Endodermal cell (in vitro differentiated cells): ENCODE data around the gene SLAMF1. TPM values are rescaled to one million over a fixed set of nuclear protein-coding genes. Genes with fewer than 3 reads are reported as not detected.

Experiments
- DNase-seq: peaks from one replicate; pipeline ENCODE4 v3.0.0-alpha.2; 2017
- H3K27ac ChIP-seq: 2 replicates; pipeline ENCODE4 v1.5.1; 2013; ENCODE audit warnings: mild to moderate bottlenecking, low read depth, low read length, moderate library complexity
- H3K27me3 ChIP-seq: 2 replicates; pipeline ENCODE4 v1.6.1; 2013; ENCODE audit warnings: mild to moderate bottlenecking, low read length, moderate library complexity; ENCODE audit not compliant: insufficient read depth, control insufficient read depth, poor library complexity, severe bottlenecking
- H3K36me3 ChIP-seq: 2 replicates; pipeline ENCODE4 v1.7.0; 2013; ENCODE audit warnings: mild to moderate bottlenecking, low read length, moderate library complexity; ENCODE audit not compliant: control insufficient read depth, insufficient read depth
- H3K4me1 ChIP-seq: one replicate; pipeline ENCODE4 v1.7.0; 2013; ENCODE audit warnings: low read length; ENCODE audit not compliant: control insufficient read depth, insufficient read depth
- H3K4me3 ChIP-seq: 2 replicates; pipeline ENCODE4 v1.5.1; 2013; ENCODE audit warnings: mild to moderate bottlenecking, low read length, moderate library complexity
- H3K9ac ChIP-seq: 2 replicates; pipeline ENCODE4 v1.6.1; 2013; ENCODE audit warnings: mild to moderate bottlenecking, low read length, moderate library complexity; ENCODE audit not compliant: poor library complexity, severe bottlenecking; ENCODE audit errors: extremely low read depth
- H3K9me3 ChIP-seq: 2 replicates; pipeline ENCODE4 v1.6.1; 2013; ENCODE audit warnings: mild to moderate bottlenecking, low read length, moderate library complexity; ENCODE audit not compliant: control insufficient read depth
- H3K27ac Mint-ChIP-seq: 2 replicates; pipeline ENCODE4 v1.8.0; 2020; ENCODE audit warnings: mixed read lengths
- H3K27me3 Mint-ChIP-seq: 2 replicates; pipeline ENCODE4 v1.8.0; 2021; ENCODE audit warnings: mild to moderate bottlenecking, mixed read lengths; ENCODE audit not compliant: insufficient read depth
- H3K36me3 Mint-ChIP-seq: 2 replicates; pipeline ENCODE4 v1.8.0; 2020; ENCODE audit warnings: low read depth, mixed read lengths
- H3K4me1 Mint-ChIP-seq: 2 replicates; pipeline ENCODE4 v1.8.0; 2020; ENCODE audit warnings: mixed read lengths
- H3K4me3 Mint-ChIP-seq: 2 replicates; pipeline ENCODE4 v1.8.0; 2020; ENCODE audit warnings: mild to moderate bottlenecking, moderate library complexity, mixed read lengths
- H3K9me3 Mint-ChIP-seq: 2 replicates; pipeline ENCODE4 v1.8.0; 2020; ENCODE audit warnings: mild to moderate bottlenecking, mixed read lengths
- CTCF ChIP-seq: fragments of 200-600 bp; sonication (generic); conservative IDR thresholded peaks from 2 replicates; pipeline ENCODE4 v1.5.0; 2021; ENCODE audit warnings: antibody characterized with exemption, mild to moderate bottlenecking
- WGBS, 2 experiments: methylation state at CpG; one replicate each; pipeline versions ENCODE4 v1.1.5 to v1.1.7; 2013; ENCODE audit warnings: missing lambda C conversion rate in 2 of 2, mixed read lengths in 1 of 2; ENCODE audit not compliant: insufficient coverage in 1 of 2, insufficient read length in 1 of 2; 5-methylcytosine and 5-hydroxymethylcytosine counted together
- total RNA-seq, 2 donors: library from RNA; stranded (reverse); fragmentation: NEBNext Ultra II Directional in 1 of 2; extraction: Animal tissue kit (Norgen Biotek cat#: 25700) in 1 of 2; gene quantifications; 2 replicates in 1 of 2; 3 replicates in 1 of 2; pipeline ENCODE4 v1.2.1, GENCODE V29; 2021

SLAMF1 gene
- total RNA-seq, 2 donors from 2014 or later, result not detected

GRCh38 chr1:160615660-160616059 lies 31.2 kb downstream of the SLAMF1 start:
- no peak for TF ChIP-seq CTCF
- Histone ChIP-seq H3K36me3 (no peaks in the 10 kb centered on the region), H3K9ac (no peak overlapping the region), H3K9me3 (peaks cover 23% of the 10 kb centered on the region), H3K27ac (no peak overlapping the region), H3K4me1 (no peaks in the 10 kb centered on the region), H3K4me3 (no peak overlapping the region), H3K27me3 (no peaks in the 10 kb centered on the region)
- Mint-ChIP-seq H3K4me1 (peaks cover 5% of the 10 kb centered on the region), H3K27ac (no peak overlapping the region), H3K27me3 (no peaks in the 10 kb centered on the region), H3K9me3 (peaks cover 9% of the 10 kb centered on the region), H3K36me3 (peaks cover 4% of the 10 kb centered on the region), H3K4me3 (no peak overlapping the region)
- DNase-seq, result no peak
- WGBS, 2 experiments, result 93 to 100% methylated on average over 1 to 2 of the region's 2 CpGs

- no peak overlapping the region for H3K27ac Mint-ChIP-seq
- whole genome bisulfite sequencing, 2 experiments, result 96 to 100% methylated on average over 2 to 5 of the region's 5 CpGs
- H3K36me3 Mint-ChIP-seq, result peaks cover 4% of the 10 kb centered on the region
Observed at GRCh38 chr1:160614410-160614809, 32.4 kb downstream of the SLAMF1 start.

GRCh38 chr1:160612613-160613218 lies 34.1 kb downstream of the SLAMF1 start:
- WGBS, 2 experiments, result 94 to 100% methylated on average over 5 to 6 of the region's 6 CpGs
- Histone ChIP-seq H3K9ac (no peak overlapping the region), H3K9me3 (peaks cover 9% of the 10 kb centered on the region), H3K4me3 (no peak overlapping the region), H3K4me1 (no peaks in the 10 kb centered on the region), H3K27me3 (no peaks in the 10 kb centered on the region), H3K27ac (no peak overlapping the region), H3K36me3 (no peaks in the 10 kb centered on the region)
- Mint-ChIP-seq H3K4me3 (no peak overlapping the region), H3K27me3 (no peaks in the 10 kb centered on the region), H3K9me3 (no peaks in the 10 kb centered on the region), H3K36me3 (no peaks in the 10 kb centered on the region), H3K4me1 (peaks cover 16% of the 10 kb centered on the region), H3K27ac (no peak overlapping the region)
- DNase-seq, result no peak
- no peak for TF ChIP-seq CTCF

More at GRCh38 chr1:160614410-160614809, 32.4 kb downstream of the SLAMF1 start:
- TF ChIP-seq CTCF, result no peak
- H3K4me3 ChIP-seq, result no peak overlapping the region
- no peaks in the 10 kb centered on the region for H3K4me1 ChIP-seq
- peaks cover 8% of the 10 kb centered on the region for H3K4me1 Mint-ChIP-seq
- no peak overlapping the region for H3K4me3 Mint-ChIP-seq
- H3K36me3 ChIP-seq, result no peaks in the 10 kb centered on the region
- no peak overlapping the region for H3K27ac ChIP-seq
- H3K27me3 ChIP-seq, result no peaks in the 10 kb centered on the region
- peaks cover 9% of the 10 kb centered on the region for H3K9me3 Mint-ChIP-seq
- no peak overlapping the region for H3K9ac ChIP-seq
- no peaks in the 10 kb centered on the region for H3K27me3 Mint-ChIP-seq
- DNase-seq, result no peak
- H3K9me3 ChIP-seq, result peaks cover 22% of the 10 kb centered on the region
